Activated CD4-positive, alpha-beta T cell treated with anti-CD3 and anti-CD28 coated beads for 36 hours (primary cell): ENCODE measurements around the gene GRM5. TPM values are rescaled to one million over a fixed set of nuclear protein-coding genes. Genes with fewer than 3 reads are reported as not detected.
A peak's percentile ranks its signal among the peaks of the same experiment; 100 is the strongest.
"Not testable (repeated sequence)": the region's sequence is repeated elsewhere in the genome, so short reads cannot be mapped to it uniquely, and the experiment has no call there.

Source experiments
- ATAC-seq: fragments of 200-7000 bp; cut with Tn5 transposase; one replicate; pipeline ENCODE4 v1.10.0; 2021; ENCODE audit warnings: mild to moderate bottlenecking, moderate library complexity
- CTCF ChIA-PET: fragments of 350-600 bp; sonication (Branson Sonifier 250); formaldehyde crosslinking; loops from one replicate; lab custom pipeline; 2021; ENCODE audit warnings: antibody characterized with exemption; lab: Charles Lee
- POLR2A ChIA-PET: fragments of 350-600 bp; sonication (Branson Sonifier 250); formaldehyde crosslinking; loops from one replicate; lab custom pipeline; 2021; ENCODE audit warnings: antibody characterized with exemption, inconsistent platforms; lab: Charles Lee
- DNase-seq: peaks from one replicate; pipeline ENCODE4 v3.0.0-alpha.2; 2020
- H3K27ac Mint-ChIP-seq: one replicate; pipeline ENCODE4 v1.8.0; 2021; ENCODE audit warnings: mixed read lengths
- H3K27me3 Mint-ChIP-seq: one replicate; pipeline ENCODE4 v1.8.0; 2021; ENCODE audit warnings: mixed read lengths
- H3K36me3 Mint-ChIP-seq: one replicate; pipeline ENCODE4 v1.8.0; 2021; ENCODE audit warnings: low read depth, mixed read lengths
- H3K4me1 Mint-ChIP-seq: one replicate; pipeline ENCODE4 v1.8.0; 2021; ENCODE audit warnings: mixed read lengths
- H3K4me3 Mint-ChIP-seq: one replicate; pipeline ENCODE4 v1.8.0; 2021; ENCODE audit warnings: mild to moderate bottlenecking, moderate library complexity, mixed read lengths
- H3K9me3 Mint-ChIP-seq: one replicate; pipeline ENCODE4 v1.8.0; 2021; ENCODE audit warnings: low read depth, mixed read lengths
- intact Hi-C, 2 experiments: fragments of 100-400 bp; cut with DNase I in 1 of 2; cut with micrococcal nuclease in 1 of 2; formaldehyde crosslinking; loops; one replicate each; pipeline versions ENCODE4 v1.14.2 to v1.15.1; 2022 to 2024; cut with DNase I, micrococcal nuclease
- total RNA-seq, 2 experiments: library from RNA; stranded (reverse); gene quantifications; one replicate each; pipeline ENCODE4 v1.2.3, GENCODE V29; 2021

The GRM5 gene
- total RNA-seq, 2 experiments from 2014 or later, result not detected

GRCh38 chr11:88535916-88536547 is 529.8 kb downstream of the GRM5 start:
- Mint-ChIP-seq H3K36me3 (no peaks in the 10 kb centered on the region), H3K27me3 (peaks cover 10% of the 10 kb centered on the region), H3K4me3 (no peak overlapping the region), H3K9me3 (peaks cover 4% of the 10 kb centered on the region), H3K27ac (peak overlapping the region; percentile 42), H3K4me1 (peaks cover 21% of the 10 kb centered on the region)
- ChIA-PET CTCF (interaction anchor here (0.9 to 3.7 kb wide), 10 partner anchors 8 to 519 kb away, joined by 3 to 21 read pairs (median 3); no protein-coding TSS in a partner anchor), POLR2A (no interaction called here)
- DNase-seq (no peak), ATAC-seq (peak; percentile 100)
- intact Hi-C loops, result loop anchor here (1.0 to 5.0 kb wide), 8 partner anchors 51 to 357 kb away; partner anchors contain the start of gene CTSC (in 2 of the 2)

GRCh38 chr11:88535266-88535665 is 530.5 kb downstream of the GRM5 start:
- DNase-seq (no peak), ATAC-seq (no peak)
- ChIA-PET POLR2A (no interaction called here), CTCF (interaction anchor here (1.1 to 1.9 kb wide), 4 partner anchors 9 to 386 kb away, joined by 3 to 5 read pairs (median 4); no protein-coding TSS in a partner anchor)
- intact Hi-C loops, result loop anchor here (1.0 to 5.0 kb wide), 4 partner anchors 50 to 353 kb away; partner anchors contain the start of gene CTSC (in 1 of the 2)
- peaks cover 11% of the 10 kb centered on the region for H3K27me3 Mint-ChIP-seq
- H3K4me3 Mint-ChIP-seq, result no peak overlapping the region
- H3K9me3 Mint-ChIP-seq, result peaks cover 4% of the 10 kb centered on the region
- H3K27ac Mint-ChIP-seq, result peak overlapping the region; percentile 79
- no peaks in the 10 kb centered on the region for H3K36me3 Mint-ChIP-seq
- H3K4me1 Mint-ChIP-seq, result peaks cover 21% of the 10 kb centered on the region

- POLR2A ChIA-PET, result not testable (repeated sequence)
Observed at GRCh38 chr11:88534706-88535105, 531.1 kb downstream of the GRM5 start.

GRCh38 chr11:88534185-88534584 is 531.6 kb downstream of the GRM5 start:
- Mint-ChIP-seq H3K27ac (no peak overlapping the region), H3K4me1 (peaks cover 21% of the 10 kb centered on the region), H3K36me3 (no peaks in the 10 kb centered on the region), H3K27me3 (peaks cover 16% of the 10 kb centered on the region), H3K4me3 (no peak overlapping the region), H3K9me3 (peaks cover 4% of the 10 kb centered on the region)
- no peak for ATAC-seq
- ChIA-PET CTCF (no interaction called here), POLR2A (no interaction called here)
- intact Hi-C loops, result loop anchor here in 1 of 2 experiments (2.0 kb wide), 1 partner anchor 49 kb away; no protein-coding TSS in a partner anchor
- DNase-seq, result no peak

More at GRCh38 chr11:88534706-88535105, 531.1 kb downstream of the GRM5 start:
- not testable (repeated sequence) for DNase-seq, H3K36me3 Mint-ChIP-seq, ATAC-seq, H3K4me3 Mint-ChIP-seq, H3K9me3 Mint-ChIP-seq
- intact Hi-C loops, result loop anchor here (1.0 to 5.0 kb wide), 4 partner anchors 50 to 352 kb away; partner anchors contain the start of gene CTSC (in 1 of the 2)
- Mint-ChIP-seq H3K4me1 (peaks cover 21% of the 10 kb centered on the region), H3K27ac (peak overlapping the region; percentile 79), H3K27me3 (peaks cover 13% of the 10 kb centered on the region)
- CTCF ChIA-PET, result interaction anchor here (1.9 kb wide), 1 partner anchor 9 kb away, joined by 5 read pairs; no protein-coding TSS in a partner anchor

- ChIA-PET CTCF (interaction anchor here (1.1 kb wide), 1 partner anchor 364 kb away, joined by 3 read pairs; no protein-coding TSS in a partner anchor), POLR2A (no interaction called here)
- intact Hi-C loops, result no loop called here
- Mint-ChIP-seq H3K36me3 (no peaks in the 10 kb centered on the region), H3K27me3 (peaks cover 18% of the 10 kb centered on the region), H3K9me3 (peaks cover 4% of the 10 kb centered on the region), H3K27ac (no peak overlapping the region), H3K4me3 (no peak overlapping the region), H3K4me1 (peaks cover 21% of the 10 kb centered on the region)
- ATAC-seq (no peak), DNase-seq (no peak)
Observed at GRCh38 chr11:88533001-88533400, 532.8 kb downstream of the GRM5 start.

- no peak for ATAC-seq
- CTCF ChIA-PET, result no interaction called here
Observed at GRCh38 chr11:88531831-88532230, 534.0 kb downstream of the GRM5 start.

GRCh38 chr11:88529426-88529825 is 536.4 kb downstream of the GRM5 start:
- Mint-ChIP-seq H3K9me3 (no peaks in the 10 kb centered on the region), H3K27me3 (peaks cover 14% of the 10 kb centered on the region), H3K4me3 (no peak overlapping the region), H3K27ac (no peak overlapping the region), H3K36me3 (no peaks in the 10 kb centered on the region), H3K4me1 (peaks cover 2% of the 10 kb centered on the region)
- intact Hi-C loops, result no loop called here
- ATAC-seq, result no peak
- POLR2A ChIA-PET, result no interaction called here
- CTCF ChIA-PET, result interaction anchor here (1.3 to 1.7 kb wide), 3 partner anchors 13 to 44 kb away, joined by 3 to 5 read pairs (median 4); no protein-coding TSS in a partner anchor
- DNase-seq, result no peak

More at GRCh38 chr11:88531831-88532230, 534.0 kb downstream of the GRM5 start:
- Mint-ChIP-seq H3K27me3 (peaks cover 14% of the 10 kb centered on the region), H3K9me3 (peaks cover 4% of the 10 kb centered on the region), H3K27ac (no peak overlapping the region), H3K36me3 (no peaks in the 10 kb centered on the region), H3K4me3 (no peak overlapping the region), H3K4me1 (peaks cover 21% of the 10 kb centered on the region)
- DNase-seq, result no peak
- intact Hi-C loops, result no loop called here
- POLR2A ChIA-PET, result no interaction called here

GRCh38 chr11:88523386-88524071 is 542.3 kb downstream of the GRM5 start:
- Mint-ChIP-seq H3K9me3 (no peaks in the 10 kb centered on the region), H3K27ac (no peak overlapping the region), H3K27me3 (peaks cover 3% of the 10 kb centered on the region), H3K4me3 (no peak overlapping the region), H3K4me1 (no peaks in the 10 kb centered on the region), H3K36me3 (no peaks in the 10 kb centered on the region)
- CTCF ChIA-PET, result no interaction called here
- DNase-seq, result no peak
- intact Hi-C loops, result no loop called here
- POLR2A ChIA-PET, result no interaction called here
- no peak for ATAC-seq

- H3K9me3 Mint-ChIP-seq, result no peaks in the 10 kb centered on the region
- no peak for DNase-seq
- H3K4me3 Mint-ChIP-seq, result no peak overlapping the region
- CTCF ChIA-PET, result interaction anchor here (0.7 kb wide), 1 partner anchor 8 kb away, joined by 3 read pairs; no protein-coding TSS in a partner anchor
- POLR2A ChIA-PET, result no interaction called here
- H3K36me3 Mint-ChIP-seq, result no peaks in the 10 kb centered on the region
- peaks cover 3% of the 10 kb centered on the region for H3K27me3 Mint-ChIP-seq
- intact Hi-C loops, result no loop called here
- no peak overlapping the region for H3K27ac Mint-ChIP-seq
- no peaks in the 10 kb centered on the region for H3K4me1 Mint-ChIP-seq
- no peak for ATAC-seq
Observed at GRCh38 chr11:88522624-88523385, 543.0 kb downstream of the GRM5 start.

- ATAC-seq (no peak), DNase-seq (no peak)
- Mint-ChIP-seq H3K27ac (no peak overlapping the region), H3K9me3 (no peaks in the 10 kb centered on the region), H3K4me3 (no peak overlapping the region), H3K4me1 (no peaks in the 10 kb centered on the region), H3K36me3 (no peaks in the 10 kb centered on the region), H3K27me3 (peaks cover 5% of the 10 kb centered on the region)
- CTCF ChIA-PET, result interaction anchor here (0.5 to 1.4 kb wide), 3 partner anchors 22 to 1170 kb away, joined by 3 read pairs; no protein-coding TSS in a partner anchor
- POLR2A ChIA-PET, result no interaction called here
- intact Hi-C loops, result no loop called here
Observed at GRCh38 chr11:88521799-88522201, 544.0 kb downstream of the GRM5 start.

GRCh38 chr11:88521399-88521798 is 544.4 kb downstream of the GRM5 start:
- no peak for ATAC-seq
- CTCF ChIA-PET, result interaction anchor here (1.4 kb wide), 1 partner anchor 23 kb away, joined by 3 read pairs; no protein-coding TSS in a partner anchor

More at GRCh38 chr11:88521399-88521798, 544.4 kb downstream of the GRM5 start:
- POLR2A ChIA-PET, result no interaction called here
- peaks cover 5% of the 10 kb centered on the region for H3K27me3 Mint-ChIP-seq
- no peaks in the 10 kb centered on the region for H3K4me1 Mint-ChIP-seq
- DNase-seq, result no peak
- intact Hi-C loops, result no loop called here
- no peaks in the 10 kb centered on the region for H3K36me3 Mint-ChIP-seq
- no peak overlapping the region for H3K4me3 Mint-ChIP-seq
- H3K27ac Mint-ChIP-seq, result no peak overlapping the region
- no peaks in the 10 kb centered on the region for H3K9me3 Mint-ChIP-seq
